ENCODE results near the gene HOOK2. TPM values are rescaled to one million over a fixed set of nuclear protein-coding genes. Genes with fewer than 3 reads are reported as not detected.
A peak's percentile ranks its signal among the peaks of the same experiment; 100 is the strongest.

HOOK2 gene
- total and polyA plus RNA-seq, 2 of the 13 experiments (the other 11 are each of a cell fraction or from before 2014, with no cell fraction given) = 9.2 to 12.9 TPM

GRCh38 chr19:12722566-12723380 is 52.6 kb downstream of the HOOK2 start (continued):
- TF ChIP-seq ZNF460 (CRISPR knock-in tag; IDR thresholded peaks at IDR 0.05; ENCODE audit: borderline replicate concordance) = no peak
- no peak for TF ChIP-seq JUNB (CRISPR knock-in tag; IDR thresholded peaks at IDR 0.05; ENCODE audit: borderline replicate concordance)
- TF ChIP-seq MXD4 (CRISPR knock-in tag; IDR thresholded peaks at IDR 0.05) = peak; percentile 89
- no peak for TF ChIP-seq POGZ (CRISPR knock-in tag; IDR thresholded peaks at IDR 0.05)
- TF ChIP-seq PAX8 (CRISPR knock-in tag; IDR thresholded peaks at IDR 0.05; ENCODE audit: borderline replicate concordance) = 0 out of 2 replicates have a peak, but pooled peaks have one; percentile 61
- TF ChIP-seq HNF4G (IDR thresholded peaks at IDR 0.05; ENCODE audit: borderline replicate concordance, low read depth, low read length) = no peak
- TF ChIP-seq HNF4G (CRISPR knock-in tag; IDR thresholded peaks at IDR 0.05; ENCODE audit: borderline replicate concordance, low read depth) = no peak
- TF ChIP-seq ZNF143 (CRISPR knock-in tag; IDR thresholded peaks at IDR 0.05) = peak; percentile 84
- no peak for TF ChIP-seq PATZ1 (CRISPR knock-in tag; IDR thresholded peaks at IDR 0.05)
- no peak for TF ChIP-seq SNAI1 (CRISPR knock-in tag; IDR thresholded peaks at IDR 0.05; ENCODE audit: borderline replicate concordance)
- TF ChIP-seq HNRNPK (IDR thresholded peaks at IDR 0.05; ENCODE audit: low read depth, low read length, poor library complexity, severe bottlenecking) = no peak
- TF ChIP-seq NONO (IDR thresholded peaks at IDR 0.05) = no peak
- TF ChIP-seq NONO (CRISPR knock-in tag; conservative IDR thresholded peaks at IDR 0.05) = 0 out of 2 replicates have a peak, but pooled peaks have one; percentile 29
- peak; percentile 81 for TF ChIP-seq MYC (CRISPR knock-in tag; IDR thresholded peaks at IDR 0.05; ENCODE audit: borderline replicate concordance)
- TF ChIP-seq NKX3-1 (CRISPR knock-in tag; IDR thresholded peaks at IDR 0.05) = no peak
- TF ChIP-seq, protein P1, sequence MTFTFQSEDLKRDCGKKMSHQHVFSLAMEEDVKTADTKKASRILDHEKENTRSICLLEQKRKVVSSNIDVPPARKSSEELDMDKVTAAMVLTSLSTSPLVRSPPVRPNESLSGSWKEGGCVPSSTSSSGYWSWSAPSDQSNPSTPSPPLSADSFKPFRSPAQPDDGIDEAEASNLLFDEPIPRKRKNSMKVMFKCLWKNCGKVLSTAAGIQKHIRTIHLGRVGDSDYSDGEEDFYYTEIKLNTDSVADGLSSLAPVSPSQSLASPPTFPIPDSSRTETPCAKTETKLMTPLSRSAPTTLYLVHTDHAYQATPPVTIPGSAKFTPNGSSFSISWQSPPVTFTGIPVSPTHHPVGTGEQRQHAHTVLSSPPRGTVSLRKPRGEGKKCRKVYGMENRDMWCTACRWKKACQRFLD (CRISPR knock-in tag; IDR thresholded peaks at IDR 0.05; ENCODE audit: borderline replicate concordance) = 0 out of 2 replicates have a peak, but pooled peaks have one; percentile 45
- no peak; the same call in 1 of the 2 replicates for TF ChIP-seq ISX (CRISPR knock-in tag; conservative IDR thresholded peaks at IDR 0.05)
- TF ChIP-seq ZBTB46 (CRISPR knock-in tag; IDR thresholded peaks at IDR 0.05; ENCODE audit: borderline replicate concordance) = no peak
- no peak for TF ChIP-seq ZNF569 (CRISPR knock-in tag; IDR thresholded peaks at IDR 0.05; ENCODE audit: borderline replicate concordance)
- no peak for TF ChIP-seq MAZ (IDR thresholded peaks at IDR 0.05; ENCODE audit: borderline replicate concordance, low read depth, low read length)
- no peak for TF ChIP-seq MAZ (CRISPR knock-in tag; IDR thresholded peaks at IDR 0.05; ENCODE audit: low read depth)
- no peak for TF ChIP-seq SOX13 (IDR thresholded peaks at IDR 0.05)
- TF ChIP-seq SOX13 (CRISPR knock-in tag; conservative IDR thresholded peaks at IDR 0.05 in 1 of 2, IDR thresholded peaks at IDR 0.05 in 1 of 2) = peak in 1 of 2 experiments; percentile 40; a peak in 1 of 4 replicates
- no peak for TF ChIP-seq SETDB1 (CRISPR knock-in tag; IDR thresholded peaks at IDR 0.05; ENCODE audit: borderline replicate concordance)
- no peak for TF ChIP-seq ZFP36L2 (CRISPR knock-in tag; IDR thresholded peaks at IDR 0.05)

Data from HepG2 (cell line).